Cardiac fibroblast (primary cell): ENCODE results near the gene C3orf18.

ENCODE experiments used
- DNase-seq, 2 donors: peaks; one replicate each; pipeline versions ENCODE4 v3.0.0 to v3.0.0-alpha.2; 2010; ENCODE audit warnings: low read depth in 2 of 2
- H3K4me3 ChIP-seq, 2 donors: replicated peaks in 1 of 2; 1 replicate in 1 of 2; 2 replicates in 1 of 2; pipeline ENCODE4 v1.5.1; 2011; ENCODE audit warnings: low read depth in 2 of 2, low read length in 2 of 2, mild to moderate bottlenecking in 2 of 2, moderate library complexity in 1 of 2
- TF ChIP-seq, protein P1 (sequence below): IDR thresholded peaks from one replicate; pipeline ENCODE4 v1.5.1; 2011; ENCODE audit warnings: low read depth, mild to moderate bottlenecking, low read length, inconsistent platforms

The C3orf18 gene

DNA sequence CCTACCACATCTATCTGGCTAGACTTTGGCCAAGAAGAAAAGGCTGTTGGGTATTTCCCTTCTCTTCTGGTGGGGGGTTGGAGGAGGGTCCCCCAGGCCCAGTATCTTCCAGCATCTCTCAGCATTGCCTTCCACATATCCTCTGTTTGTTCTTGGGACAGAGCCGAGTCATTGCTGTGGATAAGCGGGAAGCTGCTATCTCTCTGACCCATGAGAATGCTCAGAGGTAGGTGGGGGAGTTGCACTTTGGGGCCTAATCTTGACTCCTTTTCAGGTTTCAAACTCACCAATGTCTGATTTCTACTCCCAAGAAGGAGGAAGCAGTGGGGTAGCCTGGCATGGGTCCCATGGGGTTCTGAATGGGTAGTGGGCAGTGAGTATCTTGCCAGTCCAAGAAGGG is 9.8 kb upstream of the C3orf18 start:
- H3K4me3 ChIP-seq: no peak overlapping the region
- TF ChIP-seq, protein P1, sequence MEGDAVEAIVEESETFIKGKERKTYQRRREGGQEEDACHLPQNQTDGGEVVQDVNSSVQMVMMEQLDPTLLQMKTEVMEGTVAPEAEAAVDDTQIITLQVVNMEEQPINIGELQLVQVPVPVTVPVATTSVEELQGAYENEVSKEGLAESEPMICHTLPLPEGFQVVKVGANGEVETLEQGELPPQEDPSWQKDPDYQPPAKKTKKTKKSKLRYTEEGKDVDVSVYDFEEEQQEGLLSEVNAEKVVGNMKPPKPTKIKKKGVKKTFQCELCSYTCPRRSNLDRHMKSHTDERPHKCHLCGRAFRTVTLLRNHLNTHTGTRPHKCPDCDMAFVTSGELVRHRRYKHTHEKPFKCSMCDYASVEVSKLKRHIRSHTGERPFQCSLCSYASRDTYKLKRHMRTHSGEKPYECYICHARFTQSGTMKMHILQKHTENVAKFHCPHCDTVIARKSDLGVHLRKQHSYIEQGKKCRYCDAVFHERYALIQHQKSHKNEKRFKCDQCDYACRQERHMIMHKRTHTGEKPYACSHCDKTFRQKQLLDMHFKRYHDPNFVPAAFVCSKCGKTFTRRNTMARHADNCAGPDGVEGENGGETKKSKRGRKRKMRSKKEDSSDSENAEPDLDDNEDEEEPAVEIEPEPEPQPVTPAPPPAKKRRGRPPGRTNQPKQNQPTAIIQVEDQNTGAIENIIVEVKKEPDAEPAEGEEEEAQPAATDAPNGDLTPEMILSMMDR: no peak
- no peak for DNase-seq

DNA sequence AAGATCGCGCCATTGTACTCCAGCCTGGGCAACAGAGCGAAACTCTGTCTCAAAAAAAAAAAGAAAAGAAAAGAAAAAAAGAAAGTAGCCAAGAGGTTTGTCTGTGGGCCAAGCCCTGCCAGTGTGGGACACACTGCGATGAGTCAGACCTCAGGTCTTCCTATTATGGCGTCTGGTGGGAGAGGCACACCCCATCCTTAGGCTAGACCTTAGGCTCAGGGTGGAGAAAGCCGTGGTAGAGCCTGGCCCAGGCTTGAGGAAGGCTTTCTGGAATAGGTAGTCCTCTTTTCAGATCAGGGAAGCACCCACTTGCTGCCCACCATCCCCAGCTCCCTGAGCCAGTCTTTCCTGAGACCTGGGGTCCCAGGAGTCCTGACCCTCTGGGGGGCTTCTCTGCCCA is 7.8 kb upstream of the C3orf18 start:
- peak in 1 of 2 donors; percentile 25 for DNase-seq
- H3K4me3 ChIP-seq: no peak overlapping the region
- TF ChIP-seq, protein P1: no peak

DNA sequence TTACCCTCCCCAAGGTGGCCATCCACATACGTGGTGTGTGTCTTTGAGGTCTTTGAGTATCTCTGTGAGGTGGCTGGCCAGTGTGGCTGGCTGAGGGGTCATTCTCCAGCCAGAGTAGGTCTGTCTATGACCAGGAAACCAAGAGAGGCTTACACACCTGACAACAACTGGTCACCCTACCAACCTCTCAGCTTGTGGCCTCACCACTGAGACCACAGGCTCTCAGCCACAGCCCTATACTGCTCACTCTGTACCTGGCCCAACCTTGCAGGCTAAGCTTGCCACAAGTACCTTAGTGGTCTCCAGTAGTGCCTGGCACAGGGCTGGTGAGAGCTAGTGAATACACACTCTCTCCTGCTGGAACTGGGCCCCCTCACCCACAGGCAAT is 6.9 kb upstream of the C3orf18 start:
- DNase-seq: no peak
- TF ChIP-seq, protein P1: no peak
- H3K4me3 ChIP-seq: no peak overlapping the region

DNA sequence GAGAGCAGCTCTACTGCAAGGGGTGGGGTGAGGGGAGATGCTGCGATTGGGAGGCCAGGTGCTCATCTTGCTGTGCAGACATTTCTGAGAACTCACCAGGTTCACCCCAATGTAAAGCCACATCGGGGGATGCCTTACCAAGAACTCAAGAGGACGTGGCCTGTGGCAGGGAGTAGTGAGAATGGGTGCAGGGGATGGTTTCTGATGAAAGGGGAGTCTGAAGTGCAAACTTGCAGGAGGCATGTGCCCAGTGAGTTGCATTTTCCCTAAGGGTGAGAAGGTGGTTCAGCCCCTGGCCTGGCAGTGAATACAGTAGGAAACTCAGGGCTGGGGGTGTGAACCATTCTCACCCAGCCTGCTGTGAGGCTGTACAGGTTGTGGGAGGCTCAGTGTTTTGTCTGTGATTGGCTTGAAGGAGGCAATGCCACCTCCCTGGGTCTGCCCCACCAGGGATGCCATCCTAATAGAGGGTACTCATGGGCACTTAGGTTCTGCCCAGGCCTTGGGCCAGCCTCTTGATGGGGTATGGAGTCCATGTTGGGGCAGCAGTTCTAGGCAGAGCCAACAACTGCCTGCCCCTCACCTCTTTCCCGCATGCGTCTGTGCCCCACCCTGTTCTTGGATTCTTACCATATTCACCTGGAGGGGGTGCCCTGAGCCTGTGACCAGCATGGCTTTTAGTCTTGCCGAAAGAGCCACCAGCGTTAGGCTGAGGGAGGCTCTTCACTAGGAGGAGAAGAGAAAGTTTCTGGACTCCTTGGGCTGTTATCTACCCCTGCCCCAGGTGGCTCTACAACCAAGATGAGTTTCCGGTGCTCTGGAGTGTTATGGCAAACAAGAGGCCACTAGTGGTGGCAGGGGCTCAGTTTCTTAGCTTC is 6.3 kb upstream of the C3orf18 start:
- no peak for DNase-seq
- H3K4me3 ChIP-seq: no peak overlapping the region
- TF ChIP-seq, protein P1: no peak

DNA sequence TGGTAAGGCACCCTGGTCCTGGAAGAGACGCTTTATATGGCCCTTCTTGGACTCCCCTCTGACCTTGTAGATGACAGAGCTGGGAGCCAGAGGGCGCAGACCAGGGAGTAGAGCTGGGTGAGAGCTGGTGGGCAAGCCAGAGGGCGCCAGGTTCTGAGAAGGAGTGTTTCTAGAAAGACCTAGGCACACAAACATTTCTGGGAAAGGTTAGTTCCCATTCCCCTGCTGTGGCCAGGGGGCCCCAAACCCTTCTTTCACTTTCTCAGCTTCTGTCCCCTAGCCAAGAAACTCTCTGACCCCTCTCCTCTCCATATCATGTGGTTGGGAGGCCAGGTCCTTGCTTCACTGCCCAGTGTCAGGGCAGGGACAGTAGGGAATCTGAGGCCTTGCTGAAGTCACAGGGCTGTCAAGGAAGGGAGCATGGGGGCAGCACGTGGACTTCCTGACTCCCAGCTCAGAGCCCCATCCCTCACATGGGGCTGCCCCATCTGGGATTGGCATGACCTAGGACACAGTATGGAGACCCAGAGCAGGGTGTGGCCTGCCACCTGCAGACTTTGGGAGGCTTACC is 5.3 kb upstream of the C3orf18 start:
- DNase-seq: no peak
- no peak overlapping the region for H3K4me3 ChIP-seq
- TF ChIP-seq, protein P1: no peak

DNA sequence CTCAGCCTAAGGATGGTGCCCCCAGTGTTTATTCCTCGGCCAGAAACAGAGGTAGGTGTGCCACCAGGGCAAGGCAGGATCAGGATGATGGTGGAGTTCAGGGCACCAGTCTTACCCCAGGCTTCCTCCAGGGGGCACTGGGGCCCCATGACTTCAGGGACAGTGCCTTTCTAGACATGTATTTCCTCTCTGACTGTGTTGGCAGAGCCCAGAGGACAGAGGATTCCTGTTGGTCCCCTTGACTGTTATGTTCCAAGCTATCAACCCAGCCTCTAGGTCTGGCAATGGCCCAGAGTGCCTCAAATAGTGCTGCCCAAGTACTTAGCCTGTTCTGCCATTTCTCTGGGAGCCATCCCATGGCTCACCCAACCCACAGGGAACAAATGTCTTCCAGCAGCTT is 4.6 kb upstream of the C3orf18 start:
- DNase-seq: peak; percentile 75 to 84
- H3K4me3 ChIP-seq: no peak overlapping the region
- TF ChIP-seq, protein P1: peak; percentile 95
